H9 (cell line): Measurements from ENCODE around the gene GNB3. TPM values are rescaled to one million over a fixed set of nuclear protein-coding genes. Genes with fewer than 3 reads are reported as not detected.

Experiments used
- DNase-seq: peaks from one replicate; pipeline ENCODE4 v3.0.0-alpha.2; 2017
- H2AFZ ChIP-seq: one replicate; pipeline ENCODE4 v1.6.1; 2013; ENCODE audit warnings: mild to moderate bottlenecking, low read length, control low read depth, moderate library complexity
- H2AK5ac ChIP-seq: 2 replicates; pipeline ENCODE4 v1.6.1; 2013; ENCODE audit warnings: low read length, control low read depth, mixed read lengths; ENCODE audit not compliant: insufficient read length
- H2BK120ac ChIP-seq: one replicate; pipeline ENCODE4 v1.6.1; 2013; ENCODE audit warnings: low read depth, mild to moderate bottlenecking, low read length, control low read depth, inconsistent platforms; ENCODE audit not compliant: poor library complexity, severe bottlenecking
- H2BK12ac ChIP-seq: 2 replicates; pipeline ENCODE4 v1.6.1; 2013; ENCODE audit warnings: low read length, control low read depth, mixed read lengths, low read depth; ENCODE audit not compliant: insufficient read length
- H2BK15ac ChIP-seq: 2 replicates; pipeline ENCODE4 v1.6.1; 2013; ENCODE audit warnings: low read depth, low read length, control low read depth
- H2BK20ac ChIP-seq: one replicate; pipeline ENCODE4 v1.6.1; 2013; ENCODE audit warnings: low read depth, mild to moderate bottlenecking, low read length, control low read depth, inconsistent platforms; ENCODE audit not compliant: poor library complexity, severe bottlenecking
- H2BK5ac ChIP-seq: 2 replicates; pipeline ENCODE4 v1.6.1; 2013; ENCODE audit warnings: low read length, control low read depth, mixed read lengths; ENCODE audit not compliant: insufficient read length
- H3K14ac ChIP-seq: 2 replicates; pipeline ENCODE4 v1.6.1; 2013; ENCODE audit warnings: low read length, control low read depth; ENCODE audit not compliant: insufficient read depth
- H3K18ac ChIP-seq: 2 replicates; pipeline ENCODE4 v1.6.1; 2013; ENCODE audit warnings: low read depth, mild to moderate bottlenecking, mixed read lengths, low read length, control low read depth; ENCODE audit not compliant: insufficient read length
- H3K23ac ChIP-seq: 2 replicates; pipeline ENCODE4 v1.6.1; 2013; ENCODE audit warnings: low read length, control low read depth, mixed read lengths, low read depth; ENCODE audit not compliant: insufficient read length
- H3K23me2 ChIP-seq: 2 replicates; pipeline ENCODE4 v1.6.1; 2013; ENCODE audit warnings: low read depth, mild to moderate bottlenecking, mixed read lengths, low read length, control low read depth; ENCODE audit not compliant: insufficient read length, poor library complexity, severe bottlenecking
- H3K27ac ChIP-seq: 2 replicates; pipeline ENCODE4 v1.5.1; 2013; ENCODE audit warnings: low read length, control low read depth, mixed read lengths, low read depth; ENCODE audit not compliant: insufficient read length
- H3K27me3 ChIP-seq: 2 replicates; pipeline ENCODE4 v1.6.1; 2013; ENCODE audit warnings: low read length, control low read depth, inconsistent platforms; ENCODE audit not compliant: insufficient read depth
- H3K4ac ChIP-seq: 2 replicates; pipeline ENCODE4 v1.6.1; 2013; ENCODE audit warnings: low read depth, mild to moderate bottlenecking, control low read depth, inconsistent platforms, low read length, moderate library complexity
- H3K4me1 ChIP-seq: 2 replicates; pipeline ENCODE4 v1.6.1; 2013; ENCODE audit warnings: low read length, control low read depth, inconsistent platforms; ENCODE audit not compliant: insufficient read depth
- H3K4me2 ChIP-seq: 2 replicates; pipeline ENCODE4 v1.6.1; 2013; ENCODE audit warnings: low read length, control low read depth, mixed read lengths; ENCODE audit not compliant: insufficient read length, insufficient read depth
- H3K56ac ChIP-seq: 2 replicates; pipeline ENCODE4 v1.6.1; 2013; ENCODE audit warnings: low read depth, mild to moderate bottlenecking, mixed read lengths, low read length, control low read depth; ENCODE audit not compliant: insufficient read length
- H3K79me1 ChIP-seq: 2 replicates; pipeline ENCODE4 v1.6.1; 2013; ENCODE audit warnings: low read depth, mild to moderate bottlenecking, moderate library complexity, low read length, control low read depth, inconsistent platforms; ENCODE audit not compliant: insufficient read depth, poor library complexity, severe bottlenecking
- H3K79me2 ChIP-seq: 2 replicates; pipeline ENCODE4 v1.6.1; 2013; ENCODE audit warnings: low read length, control low read depth, inconsistent platforms; ENCODE audit not compliant: insufficient read depth
- H3K9ac ChIP-seq: 2 replicates; pipeline ENCODE4 v1.6.1; 2013; ENCODE audit warnings: low read length, control low read depth, mixed read lengths; ENCODE audit not compliant: insufficient read length; ENCODE audit errors: extremely low read depth
- H3K9me3 ChIP-seq: one replicate; pipeline ENCODE4 v1.6.1; 2013; ENCODE audit warnings: low read depth, low read length, inconsistent platforms; ENCODE audit not compliant: control insufficient read depth
- H3T11ph ChIP-seq: one replicate; pipeline ENCODE4 v1.6.1; 2013; ENCODE audit warnings: mild to moderate bottlenecking, low read length, control low read depth, inconsistent platforms
- H4K20me1 ChIP-seq: one replicate; pipeline ENCODE4 v1.6.1; 2013; ENCODE audit not compliant: control insufficient read depth, insufficient read length, insufficient read depth
- H4K5ac ChIP-seq: 2 replicates; pipeline ENCODE4 v1.6.1; 2013; ENCODE audit warnings: low read depth, mild to moderate bottlenecking, mixed read lengths, low read length, control low read depth; ENCODE audit not compliant: insufficient read length
- H4K8ac ChIP-seq: replicated peaks from 2 replicates; pipeline ENCODE4 v1.6.1; 2013; ENCODE audit warnings: low read length, control low read depth, mixed read lengths, low read depth; ENCODE audit not compliant: insufficient read length
- H4K91ac ChIP-seq: 2 replicates; pipeline ENCODE4 v1.6.1; 2013; ENCODE audit warnings: low read depth, mild to moderate bottlenecking, moderate library complexity, mixed read lengths, low read length, control low read depth; ENCODE audit not compliant: insufficient read length
- H3K27ac Mint-ChIP-seq, 3 experiments: 2 replicates in 2 of 3; 3 replicates in 1 of 3; pipeline ENCODE4 v1.8.0; 2020 to 2021; ENCODE audit warnings: mixed read lengths in 3 of 3, mild to moderate bottlenecking in 1 of 3, moderate library complexity in 1 of 3
- H3K27me3 Mint-ChIP-seq: 2 replicates; pipeline ENCODE4 v1.8.0; 2021; ENCODE audit warnings: low read depth, mild to moderate bottlenecking, moderate library complexity, mixed read lengths
- H3K36me3 Mint-ChIP-seq, 3 experiments: 2 replicates in 2 of 3; 3 replicates in 1 of 3; pipeline ENCODE4 v1.8.0; 2020 to 2021; ENCODE audit warnings: low read depth in 3 of 3, mixed read lengths in 3 of 3; ENCODE audit not compliant: insufficient read depth in 1 of 3
- H3K4me1 Mint-ChIP-seq, 2 experiments: 2 replicates each; pipeline ENCODE4 v1.8.0; 2020; ENCODE audit warnings: mixed read lengths in 2 of 2
- H3K4me3 Mint-ChIP-seq, 2 experiments: 2 replicates in 1 of 2; 3 replicates in 1 of 2; pipeline ENCODE4 v1.8.0; 2020 to 2021; ENCODE audit warnings: mild to moderate bottlenecking in 2 of 2, mixed read lengths in 2 of 2, moderate library complexity in 1 of 2
- H3K9me3 Mint-ChIP-seq, 2 experiments: 2 replicates in 1 of 2; 3 replicates in 1 of 2; pipeline ENCODE4 v1.8.0; 2020; ENCODE audit warnings: mild to moderate bottlenecking in 2 of 2, mixed read lengths in 2 of 2, moderate library complexity in 1 of 2
- WGBS: extraction: QIAGEN DNeasy Blood & Tissue Kit; methylation state at CpG from one replicate; pipeline ENCODE4 v1.1.7; 2013; ENCODE audit warnings: missing lambda C conversion rate, low lambda C conversion rate, mixed read lengths; ENCODE audit not compliant: insufficient read length; ENCODE audit errors: extremely low coverage; 5-methylcytosine and 5-hydroxymethylcytosine counted together
- total RNA-seq: library from RNA; stranded (reverse); gene quantifications from 2 replicates; pipeline ENCODE4 v1.2.1, GENCODE V29; 2021
- TF ChIP-seq, protein P1 (sequence below): fragments of 200-600 bp; sonication (generic); conservative IDR thresholded peaks from 3 replicates; pipeline ENCODE4 v1.8.0; 2021; ENCODE audit warnings: antibody characterized with exemption, mild to moderate bottlenecking

GNB3 gene
- total RNA-seq, 1 experiment from 2014 or later = 17.3 TPM

DNA sequence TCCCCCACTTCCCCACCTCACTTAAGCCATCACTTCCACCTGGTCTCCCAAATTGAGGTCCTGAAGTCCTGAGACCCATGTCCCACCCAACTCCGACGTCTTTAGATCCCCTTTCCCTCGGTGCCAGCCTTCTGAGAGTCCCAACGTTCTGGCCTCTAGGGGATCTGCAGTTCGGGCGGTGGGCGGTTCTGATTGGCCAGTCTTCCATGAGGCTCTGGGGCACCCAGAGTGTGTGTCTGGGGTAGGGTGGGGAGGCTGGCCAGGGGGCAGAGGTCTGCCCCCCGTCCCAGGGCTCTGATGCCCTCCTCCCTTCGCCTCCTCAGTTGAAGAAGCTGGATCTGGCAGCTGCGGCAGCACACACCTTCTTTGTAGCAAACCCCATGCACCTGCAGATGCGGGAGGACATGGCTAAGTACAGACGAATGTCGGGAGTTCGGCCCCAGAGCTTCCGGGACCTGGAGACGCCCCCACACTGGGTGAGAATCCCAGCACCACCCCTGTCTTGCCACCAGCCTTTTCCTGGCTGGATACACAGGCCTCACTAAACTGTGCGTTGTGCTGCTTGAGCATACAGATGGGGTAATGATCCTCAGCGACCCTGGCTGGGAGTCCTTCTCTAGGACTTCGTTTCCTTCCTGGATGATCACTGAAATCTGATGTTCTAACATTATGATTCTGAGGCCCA lies 11.0 kb upstream of the GNB3 start:
- Histone ChIP-seq H3K79me1 (no peaks in the 10 kb centered on the region), H3K27ac (no peak overlapping the region), H3K56ac (no peak overlapping the region), H3K4ac (no peak overlapping the region), H3K4me2 (peak overlapping the region; percentile 80), H3K9ac (peak overlapping the region; percentile 61), H3K27me3 (no peaks in the 10 kb centered on the region), H2BK120ac (no peak overlapping the region), H3K79me2 (peaks cover 2% of the 10 kb centered on the region; the same call in 1 of the 2 replicates), H2AK5ac (no peak overlapping the region), H4K20me1 (peaks cover 5% of the 10 kb centered on the region), H4K8ac (no peak overlapping the region), H2BK20ac (no peak overlapping the region), H4K5ac (no peak overlapping the region), H2AFZ (no peak overlapping the region), H3K23me2 (peaks cover 14% of the 10 kb centered on the region), H3T11ph (no peak overlapping the region), H3K9me3 (no peaks in the 10 kb centered on the region), H3K23ac (no peak overlapping the region), H3K14ac (peak overlapping the region; percentile 44; the same call in 1 of the 2 replicates), H3K4me1 (peaks cover 3% of the 10 kb centered on the region; the same call in 1 of the 2 replicates), H4K91ac (no peak overlapping the region), H2BK12ac (no peak overlapping the region), H3K18ac (peak overlapping the region; percentile 13), H2BK5ac (no peak overlapping the region), H2BK15ac (no peak overlapping the region)
- DNase-seq = peak; percentile 78
- peaks cover 10% of the 10 kb centered on the region for H3K27me3 Mint-ChIP-seq
- TF ChIP-seq, protein P1, sequence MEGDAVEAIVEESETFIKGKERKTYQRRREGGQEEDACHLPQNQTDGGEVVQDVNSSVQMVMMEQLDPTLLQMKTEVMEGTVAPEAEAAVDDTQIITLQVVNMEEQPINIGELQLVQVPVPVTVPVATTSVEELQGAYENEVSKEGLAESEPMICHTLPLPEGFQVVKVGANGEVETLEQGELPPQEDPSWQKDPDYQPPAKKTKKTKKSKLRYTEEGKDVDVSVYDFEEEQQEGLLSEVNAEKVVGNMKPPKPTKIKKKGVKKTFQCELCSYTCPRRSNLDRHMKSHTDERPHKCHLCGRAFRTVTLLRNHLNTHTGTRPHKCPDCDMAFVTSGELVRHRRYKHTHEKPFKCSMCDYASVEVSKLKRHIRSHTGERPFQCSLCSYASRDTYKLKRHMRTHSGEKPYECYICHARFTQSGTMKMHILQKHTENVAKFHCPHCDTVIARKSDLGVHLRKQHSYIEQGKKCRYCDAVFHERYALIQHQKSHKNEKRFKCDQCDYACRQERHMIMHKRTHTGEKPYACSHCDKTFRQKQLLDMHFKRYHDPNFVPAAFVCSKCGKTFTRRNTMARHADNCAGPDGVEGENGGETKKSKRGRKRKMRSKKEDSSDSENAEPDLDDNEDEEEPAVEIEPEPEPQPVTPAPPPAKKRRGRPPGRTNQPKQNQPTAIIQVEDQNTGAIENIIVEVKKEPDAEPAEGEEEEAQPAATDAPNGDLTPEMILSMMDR = peak; percentile 33; the same call in 2 of the 3 replicates
- H3K36me3 Mint-ChIP-seq = peaks cover 33 to 46% (median 46%) of the 10 kb centered on the region in 3 experiments
- H3K27ac Mint-ChIP-seq = peak overlapping the region; percentile 83 to 97 (median 97); a peak in 6 of 7 replicates
- H3K4me3 Mint-ChIP-seq = peak overlapping the region; percentile 97 to 99
- H3K4me1 Mint-ChIP-seq = peaks cover 26 to 38% of the 10 kb centered on the region in 2 experiments
- WGBS = no CpG with 5 or more reads among the region's 19 CpGs
- no peaks in the 10 kb centered on the region for H3K9me3 Mint-ChIP-seq
